ENCODE measurements around the gene RAB26.
"Not testable (repeated sequence)": the region's sequence is repeated elsewhere in the genome, so short reads cannot be mapped to it uniquely, and the experiment has no call there.

Gene RAB26

GRCh38 chr16:2196162-2196980 lies 47.9 kb downstream of the RAB26 start, which contains the start of gene CASKIN1:
Gene CASKIN1, minus strand, starts transcription at chr16:2196605. Its CDS starts 173 bp downstream, at chr16:2196432.
- H3K4me1 Mint-ChIP-seq = no peaks in the 10 kb centered on the region
- peak within 1 kb of the TSS; percentile 66 for H3K4me3 Mint-ChIP-seq
- H3K27me3 Mint-ChIP-seq = peaks cover 35% of the 10 kb centered on the region
- DNase-seq (ENCODE audit: low spot score in 2 of 2) (no peak), ATAC-seq (replicated peaks; ENCODE audit: extremely low read depth, poor library complexity, severe bottlenecking) (peak; percentile 27)
- H3K27ac Mint-ChIP-seq (ENCODE audit: low read depth) = no peak within 1 kb of the TSS
- H3K36me3 Mint-ChIP-seq (ENCODE audit: insufficient read depth) = peaks cover 1% of the 10 kb centered on the region
- no peaks in the 10 kb centered on the region for H3K9me3 Mint-ChIP-seq

- H3K27me3 Mint-ChIP-seq = peaks cover 35% of the 10 kb centered on the region
- no peak for DNase-seq (ENCODE audit: low spot score in 2 of 2)
- ATAC-seq (replicated peaks; ENCODE audit: extremely low read depth, poor library complexity, severe bottlenecking) = no peak
- no peak overlapping the region for H3K27ac Mint-ChIP-seq (ENCODE audit: low read depth)
- no peaks in the 10 kb centered on the region for H3K4me1 Mint-ChIP-seq
- peaks cover 1% of the 10 kb centered on the region for H3K36me3 Mint-ChIP-seq (ENCODE audit: insufficient read depth)
- H3K9me3 Mint-ChIP-seq = no peaks in the 10 kb centered on the region
- H3K4me3 Mint-ChIP-seq = peak overlapping the region; percentile 66
Observed at GRCh38 chr16:2196981-2197511, 48.6 kb downstream of the RAB26 start.

DNA sequence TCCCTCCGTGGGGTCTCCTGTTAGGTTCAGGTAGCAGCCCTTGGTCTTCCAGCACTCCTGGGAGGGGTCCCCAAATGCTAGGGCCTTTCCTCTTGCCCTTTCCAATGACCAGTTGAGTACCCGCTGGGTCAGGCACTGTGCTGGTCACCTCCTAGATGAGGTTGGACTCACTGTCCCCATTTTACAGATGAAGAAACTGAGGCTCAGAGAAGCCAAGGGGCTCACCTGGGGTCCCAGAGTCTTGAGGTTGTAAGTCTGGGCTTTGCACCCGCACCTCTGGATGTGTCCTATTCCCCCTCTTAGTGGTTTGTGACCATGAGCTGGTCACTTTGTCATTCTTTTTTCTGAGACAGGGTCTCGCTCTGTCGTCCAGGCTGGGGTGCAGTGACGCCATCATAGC lies 49.3 kb downstream of the RAB26 start:
- Mint-ChIP-seq H3K27ac (ENCODE audit: low read depth) (no peak overlapping the region), H3K4me3 (peak overlapping the region; percentile 66), H3K27me3 (peaks cover 35% of the 10 kb centered on the region), H3K4me1 (no peaks in the 10 kb centered on the region), H3K9me3 (no peaks in the 10 kb centered on the region), H3K36me3 (ENCODE audit: insufficient read depth) (peaks cover 1% of the 10 kb centered on the region)
- DNase-seq (ENCODE audit: low spot score in 2 of 2) (no peak), ATAC-seq (replicated peaks; ENCODE audit: extremely low read depth, poor library complexity, severe bottlenecking) (no peak)

DNA sequence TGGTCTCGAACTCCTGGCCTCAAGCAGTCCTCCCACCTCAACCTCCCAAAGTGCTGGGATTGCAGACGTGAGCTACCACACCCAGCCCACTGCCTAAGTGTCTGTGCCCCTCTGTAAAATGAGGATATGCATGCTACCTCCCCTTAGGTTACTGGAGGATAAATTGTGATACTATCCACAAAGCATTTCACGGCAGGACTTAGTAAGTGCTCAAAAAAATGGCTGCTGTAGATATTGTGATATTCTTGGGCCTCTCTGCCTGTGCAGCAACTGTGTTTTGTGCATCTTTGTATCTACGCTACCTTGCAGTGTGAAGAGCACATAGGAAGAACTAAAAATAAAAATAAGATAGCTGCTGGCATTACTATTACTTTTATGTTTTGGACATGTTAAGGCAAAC lies 49.9 kb downstream of the RAB26 start:
- DNase-seq (ENCODE audit: low spot score in 2 of 2) (no peak), ATAC-seq (replicated peaks; ENCODE audit: extremely low read depth, poor library complexity, severe bottlenecking) (no peak)
- no peaks in the 10 kb centered on the region for H3K9me3 Mint-ChIP-seq
- no peak overlapping the region for H3K27ac Mint-ChIP-seq (ENCODE audit: low read depth)
- peaks cover 1% of the 10 kb centered on the region for H3K36me3 Mint-ChIP-seq (ENCODE audit: insufficient read depth)
- peaks cover 35% of the 10 kb centered on the region for H3K27me3 Mint-ChIP-seq
- H3K4me1 Mint-ChIP-seq = no peaks in the 10 kb centered on the region
- H3K4me3 Mint-ChIP-seq = peak overlapping the region; percentile 66

DNA sequence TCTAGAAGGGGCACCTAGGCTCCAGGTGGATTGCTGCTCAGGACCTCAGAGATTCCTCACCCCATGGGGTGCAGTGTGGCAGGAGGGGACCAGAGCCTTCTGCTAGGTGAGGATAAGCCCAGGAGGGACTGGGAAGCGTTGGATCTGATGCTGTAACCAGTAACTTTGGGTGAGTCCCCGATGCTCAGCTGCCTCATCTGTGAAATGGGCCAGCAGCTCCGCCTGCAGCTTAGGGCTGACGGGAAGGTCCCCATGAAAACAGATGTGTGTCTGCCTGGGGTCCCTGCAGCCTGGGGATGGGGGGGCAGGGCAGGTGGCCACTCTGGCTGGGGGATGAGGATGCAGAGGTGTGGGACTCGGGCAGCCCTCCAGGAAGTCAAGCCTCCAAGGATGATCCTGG lies 50.7 kb downstream of the RAB26 start:
- H3K27ac Mint-ChIP-seq (ENCODE audit: low read depth) = no peak overlapping the region

DNA sequence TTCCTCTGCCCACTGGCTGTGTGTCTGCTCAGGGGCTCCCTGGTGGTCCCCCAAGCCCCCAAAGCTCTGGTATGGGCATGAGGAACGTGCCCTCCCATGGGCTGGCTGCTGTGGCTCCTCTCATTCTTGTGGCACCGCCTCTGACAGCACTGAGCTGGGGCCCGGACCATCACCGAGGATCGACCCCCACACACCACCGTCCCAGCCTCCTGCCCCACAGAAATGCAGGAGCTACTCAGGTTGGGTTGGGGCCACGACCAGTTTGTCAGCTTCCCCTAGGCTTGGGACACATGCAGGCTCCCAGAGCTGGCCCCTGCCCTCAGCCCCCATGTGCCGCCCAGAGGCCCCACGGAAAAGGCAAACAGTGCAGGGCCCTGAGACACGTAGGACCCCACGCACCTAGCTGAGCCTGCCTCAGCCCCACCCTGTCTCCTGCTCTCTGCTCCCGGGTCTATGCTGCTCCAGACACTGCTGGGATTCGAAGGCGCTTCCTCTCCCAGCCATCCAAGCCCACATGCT lies 51.3 kb downstream of the RAB26 start:
- peaks cover 5% of the 10 kb centered on the region for H3K36me3 Mint-ChIP-seq (ENCODE audit: insufficient read depth)
- H3K27ac Mint-ChIP-seq (ENCODE audit: low read depth) = no peak overlapping the region
- peaks cover 31% of the 10 kb centered on the region for H3K27me3 Mint-ChIP-seq
- H3K4me3 Mint-ChIP-seq = no peak overlapping the region
- no peaks in the 10 kb centered on the region for H3K9me3 Mint-ChIP-seq
- peaks cover 5% of the 10 kb centered on the region for H3K4me1 Mint-ChIP-seq
- DNase-seq (ENCODE audit: low spot score in 2 of 2) (no peak), ATAC-seq (replicated peaks; ENCODE audit: extremely low read depth, poor library complexity, severe bottlenecking) (no peak)

More for the DNA sequence above, 50.7 kb downstream of the RAB26 start:
- H3K4me3 Mint-ChIP-seq = no peak overlapping the region
- H3K36me3 Mint-ChIP-seq (ENCODE audit: insufficient read depth) = peaks cover 3% of the 10 kb centered on the region
- DNase-seq (ENCODE audit: low spot score in 2 of 2) = no peak
- H3K4me1 Mint-ChIP-seq = no peaks in the 10 kb centered on the region
- H3K9me3 Mint-ChIP-seq = no peaks in the 10 kb centered on the region
- peaks cover 35% of the 10 kb centered on the region for H3K27me3 Mint-ChIP-seq
- ATAC-seq (replicated peaks; ENCODE audit: extremely low read depth, poor library complexity, severe bottlenecking) = no peak

DNA sequence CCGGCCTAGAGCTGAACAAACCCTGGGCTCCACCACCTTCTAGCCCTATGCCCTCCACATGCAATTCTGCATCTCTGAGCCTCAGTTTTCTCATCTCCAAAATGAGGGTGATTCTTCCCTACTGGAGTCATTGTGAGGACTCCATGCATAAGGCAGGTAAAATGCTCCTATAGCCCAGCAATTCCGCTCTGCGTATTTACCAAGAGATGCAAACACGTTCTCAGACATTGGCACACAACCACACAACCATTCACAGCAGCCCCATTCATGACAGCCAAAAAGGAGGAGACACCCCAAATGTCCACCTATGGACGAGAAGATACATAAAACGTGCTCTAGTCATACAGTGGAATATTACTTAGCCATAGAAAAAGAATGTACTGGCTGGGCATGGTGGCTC lies 51.9 kb downstream of the RAB26 start:
- ATAC-seq (replicated peaks; ENCODE audit: extremely low read depth, poor library complexity, severe bottlenecking) = no peak
- H3K27ac Mint-ChIP-seq (ENCODE audit: low read depth) = no peak overlapping the region
- H3K4me1 Mint-ChIP-seq = peaks cover 7% of the 10 kb centered on the region
- peaks cover 25% of the 10 kb centered on the region for H3K27me3 Mint-ChIP-seq
- H3K4me3 Mint-ChIP-seq = no peak overlapping the region
- H3K9me3 Mint-ChIP-seq = no peaks in the 10 kb centered on the region
- H3K36me3 Mint-ChIP-seq (ENCODE audit: insufficient read depth) = peaks cover 6% of the 10 kb centered on the region
- DNase-seq (ENCODE audit: low spot score in 2 of 2) = no peak

DNA sequence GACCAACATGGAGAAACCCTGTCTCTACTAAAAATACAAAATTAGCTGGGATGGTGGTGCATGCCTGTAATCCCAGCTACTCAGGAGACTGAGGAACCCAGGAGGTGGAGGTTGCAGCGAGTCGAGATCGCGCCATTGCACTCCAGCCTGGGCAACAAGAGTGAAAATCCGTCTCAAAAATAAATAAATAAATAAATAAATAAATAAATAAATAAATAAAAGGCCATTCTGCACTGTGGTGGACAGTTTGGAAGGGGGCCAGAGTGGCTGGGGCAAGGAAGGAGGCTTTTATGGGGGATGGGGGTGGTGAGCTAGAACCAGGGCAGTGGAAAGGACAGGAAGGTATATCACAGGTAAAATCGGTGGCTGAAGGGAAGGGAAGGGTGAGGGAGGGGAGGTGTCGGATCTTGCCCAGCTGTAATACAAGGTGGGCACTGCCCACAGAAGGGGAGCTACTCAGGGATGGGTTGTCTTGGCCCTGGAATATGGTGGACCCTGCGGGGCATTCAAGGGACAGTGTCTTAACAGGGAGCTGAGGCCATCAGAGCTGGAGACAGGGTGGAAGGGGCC lies 54.8 kb downstream of the RAB26 start:
- not testable (repeated sequence) for ATAC-seq (replicated peaks; ENCODE audit: extremely low read depth, poor library complexity, severe bottlenecking); DNase-seq (ENCODE audit: low spot score in 2 of 2); H3K9me3 Mint-ChIP-seq
- Mint-ChIP-seq H3K27ac (ENCODE audit: low read depth) (peak overlapping the region; percentile 84), H3K4me1 (peaks cover 14% of the 10 kb centered on the region), H3K36me3 (ENCODE audit: insufficient read depth) (peaks cover 17% of the 10 kb centered on the region), H3K27me3 (peaks cover 11% of the 10 kb centered on the region), H3K4me3 (peak overlapping the region; percentile 78)
